GM12864 (cell line): ENCODE results near the gene GRM3.

ENCODE experiments used
- DNase-seq: peaks from one replicate; pipeline ENCODE4 v3.0.0-alpha.2; 2011; ENCODE audit warnings: low read depth
- H3K4me3 ChIP-seq: 2 replicates; pipeline ENCODE4 v1.5.1; 2011; ENCODE audit warnings: mild to moderate bottlenecking, low read depth, low read length, control low read depth
- TF ChIP-seq, protein P1 (sequence below): IDR thresholded peaks from 2 replicates; pipeline ENCODE4 v1.5.1; 2011; ENCODE audit warnings: low read depth, mild to moderate bottlenecking, moderate library complexity, low read length, control low read depth, inconsistent platforms; ENCODE audit errors: missing control alignments

Gene GRM3

DNA sequence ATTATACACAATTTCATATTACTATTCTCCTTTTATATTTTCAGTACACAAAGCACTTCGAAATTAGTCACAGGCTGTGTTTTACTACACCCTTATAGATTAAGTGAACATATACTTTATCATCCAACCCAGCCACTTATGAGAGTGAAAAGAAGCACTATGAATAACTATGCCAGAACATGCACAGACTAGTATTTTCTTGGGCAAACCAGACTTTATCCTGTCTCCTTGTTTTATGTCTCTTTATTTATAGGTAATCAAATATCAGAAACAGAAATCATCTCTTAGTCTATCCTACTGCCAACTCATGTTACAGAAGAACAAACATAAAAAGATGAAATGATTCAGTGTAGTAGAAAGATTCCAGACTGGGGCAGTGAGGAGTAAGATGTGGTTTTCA is 171.8 kb downstream of the GRM3 start:
- no peak overlapping the region for H3K4me3 ChIP-seq
- TF ChIP-seq, protein P1, sequence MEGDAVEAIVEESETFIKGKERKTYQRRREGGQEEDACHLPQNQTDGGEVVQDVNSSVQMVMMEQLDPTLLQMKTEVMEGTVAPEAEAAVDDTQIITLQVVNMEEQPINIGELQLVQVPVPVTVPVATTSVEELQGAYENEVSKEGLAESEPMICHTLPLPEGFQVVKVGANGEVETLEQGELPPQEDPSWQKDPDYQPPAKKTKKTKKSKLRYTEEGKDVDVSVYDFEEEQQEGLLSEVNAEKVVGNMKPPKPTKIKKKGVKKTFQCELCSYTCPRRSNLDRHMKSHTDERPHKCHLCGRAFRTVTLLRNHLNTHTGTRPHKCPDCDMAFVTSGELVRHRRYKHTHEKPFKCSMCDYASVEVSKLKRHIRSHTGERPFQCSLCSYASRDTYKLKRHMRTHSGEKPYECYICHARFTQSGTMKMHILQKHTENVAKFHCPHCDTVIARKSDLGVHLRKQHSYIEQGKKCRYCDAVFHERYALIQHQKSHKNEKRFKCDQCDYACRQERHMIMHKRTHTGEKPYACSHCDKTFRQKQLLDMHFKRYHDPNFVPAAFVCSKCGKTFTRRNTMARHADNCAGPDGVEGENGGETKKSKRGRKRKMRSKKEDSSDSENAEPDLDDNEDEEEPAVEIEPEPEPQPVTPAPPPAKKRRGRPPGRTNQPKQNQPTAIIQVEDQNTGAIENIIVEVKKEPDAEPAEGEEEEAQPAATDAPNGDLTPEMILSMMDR, result no peak
- no peak for DNase-seq

DNA sequence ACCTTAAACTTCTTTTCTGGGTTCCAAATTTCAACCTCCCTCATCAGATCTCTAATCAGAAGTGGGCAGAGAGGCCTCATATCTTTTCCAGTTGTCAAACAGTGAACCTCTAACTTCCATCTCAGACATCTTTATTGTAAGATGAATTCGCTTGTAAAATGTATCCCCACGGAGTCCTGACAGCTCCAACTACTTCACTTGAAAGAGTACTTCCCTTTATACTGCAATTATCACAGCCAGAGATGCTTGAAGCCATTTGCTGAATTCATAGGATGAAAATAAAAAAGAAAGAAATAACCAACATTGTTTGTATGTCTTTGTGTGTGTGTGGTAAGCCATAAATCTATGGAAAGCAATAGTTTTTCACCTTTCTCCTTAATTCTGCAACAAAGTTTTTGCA is 175.2 kb downstream of the GRM3 start:
- DNase-seq, result no peak
- TF ChIP-seq, protein P1, result no peak
- no peak overlapping the region for H3K4me3 ChIP-seq

DNA sequence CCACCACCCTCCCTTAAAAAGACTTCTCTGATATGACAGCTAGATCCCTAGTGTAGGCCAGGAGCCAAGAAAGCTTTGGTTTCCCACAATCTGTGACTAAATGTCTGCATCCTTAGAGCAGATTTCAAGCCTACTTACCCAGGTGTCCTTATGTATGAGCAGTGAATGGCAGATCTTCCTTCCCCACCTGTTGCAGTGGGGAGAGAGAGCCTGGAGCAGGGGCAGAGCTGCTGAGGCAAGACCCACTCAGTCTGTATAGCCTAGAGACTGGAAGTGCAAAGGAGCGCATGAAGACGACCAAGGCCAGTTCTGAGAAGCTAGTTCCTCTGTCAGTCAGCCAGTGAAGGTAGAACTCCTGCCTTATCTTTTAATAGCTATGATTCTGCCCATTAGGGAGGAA is 180.1 kb downstream of the GRM3 start:
- TF ChIP-seq, protein P1, result no peak
- H3K4me3 ChIP-seq, result no peak overlapping the region
- no peak for DNase-seq

DNA sequence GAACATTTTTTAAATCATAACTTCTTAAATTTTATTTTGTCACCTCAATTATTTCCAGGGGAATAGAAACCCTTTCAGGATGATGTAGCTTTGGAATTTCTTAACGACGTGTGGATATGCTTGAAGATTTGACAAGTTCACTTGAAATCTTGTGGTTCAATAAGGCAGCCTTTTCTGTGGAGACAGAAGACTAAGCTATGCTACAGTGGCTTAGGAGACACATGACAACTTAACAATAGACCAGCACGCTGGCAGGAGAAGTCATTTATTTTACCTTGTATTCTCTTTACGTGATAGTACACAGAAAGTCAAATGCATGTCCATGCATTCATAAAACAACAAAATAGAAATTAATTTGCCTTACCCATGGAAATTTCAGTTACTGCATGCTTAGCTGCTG is 181.6 kb downstream of the GRM3 start:
- DNase-seq, result no peak
- H3K4me3 ChIP-seq, result no peak overlapping the region
- TF ChIP-seq, protein P1, result no peak

DNA sequence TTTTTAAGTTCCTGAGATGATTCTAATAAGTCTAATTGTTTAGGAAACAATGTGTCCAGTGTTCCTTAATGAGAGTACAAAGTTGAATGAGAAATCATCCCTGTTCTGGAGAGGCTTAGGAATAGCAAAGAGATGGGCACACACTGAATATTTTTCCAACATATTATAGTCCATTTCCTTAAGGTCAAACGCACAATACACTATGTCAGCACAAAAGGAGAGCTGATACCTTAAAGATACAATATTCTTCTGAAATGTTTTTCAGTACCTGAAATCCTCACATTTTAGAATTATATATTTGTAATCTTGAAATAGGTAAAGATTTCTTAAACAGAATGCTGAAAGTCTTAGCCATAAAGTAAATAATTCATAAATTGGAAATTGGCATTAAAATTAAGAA is 183.2 kb downstream of the GRM3 start:
- H3K4me3 ChIP-seq, result no peak overlapping the region
- TF ChIP-seq, protein P1, result no peak
- DNase-seq, result no peak

DNA sequence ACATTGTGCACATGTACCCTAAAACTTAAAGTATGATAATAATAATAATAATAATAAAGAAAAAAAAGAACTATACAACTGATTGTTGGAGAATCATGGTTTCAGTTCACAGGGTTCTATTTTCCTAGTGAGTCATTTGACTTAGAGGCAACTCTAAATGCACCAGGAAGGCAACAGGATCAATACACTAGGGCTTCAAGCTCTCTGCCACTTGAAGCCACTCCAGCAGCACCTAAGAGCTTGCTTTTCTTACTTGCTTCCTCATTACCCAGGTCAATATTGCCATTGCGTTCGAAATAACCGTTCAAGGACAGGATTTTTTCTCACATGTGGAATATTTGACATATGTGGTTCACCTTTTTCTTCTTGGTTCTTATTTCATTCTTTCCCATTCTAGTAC is 189.7 kb downstream of the GRM3 start:
- H3K4me3 ChIP-seq, result no peak overlapping the region
- DNase-seq, result no peak
- TF ChIP-seq, protein P1, result no peak

DNA sequence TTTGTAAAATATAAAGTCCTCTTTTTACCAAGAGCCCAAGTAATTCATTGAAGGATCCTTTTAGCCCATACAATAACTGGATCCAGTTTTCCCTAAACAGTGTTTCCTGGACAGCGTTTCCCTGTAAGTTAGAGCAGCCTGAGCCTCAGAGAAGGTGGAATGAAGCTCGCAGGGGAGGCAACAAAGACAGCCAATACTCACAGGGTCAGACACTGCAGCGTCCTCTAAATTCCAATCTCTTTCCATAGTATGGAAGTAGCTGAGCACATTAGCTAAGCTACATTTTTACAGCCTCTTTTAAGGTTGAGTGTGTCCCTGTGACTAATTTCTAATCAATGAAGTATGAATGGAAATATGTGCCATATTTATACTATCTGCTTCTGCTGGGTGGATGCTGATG is 193.5 kb downstream of the GRM3 start:
- no peak for DNase-seq
- no peak overlapping the region for H3K4me3 ChIP-seq
- TF ChIP-seq, protein P1, result no peak
